Pulmonary artery endothelial cell (primary cell): ENCODE data around the gene GCC2. TPM values are rescaled to one million over a fixed set of nuclear protein-coding genes. Genes with fewer than 3 reads are reported as not detected.
"Not testable (repeated sequence)": the region's sequence is repeated elsewhere in the genome, so short reads cannot be mapped to it uniquely, and the experiment has no call there.

Experiments
- DNase-seq: peaks from one replicate; pipeline ENCODE4 v3.0.0-alpha.2; 2011; ENCODE audit warnings: low read depth, low spot score
- total RNA-seq: library from RNA; depleted of rRNA; stranded (reverse); fragments of >200 nt; gene quantifications from 2 replicates; pipeline ENCODE4 v1.2.3, GENCODE V29; 2014

Gene GCC2
- total RNA-seq, 1 donor from 2014 or later, result 16.4 TPM

GRCh38 chr2:108512431-108512830 lies 63.4 kb downstream of the GCC2 start:
- DNase-seq, result not testable (repeated sequence)

DNA sequence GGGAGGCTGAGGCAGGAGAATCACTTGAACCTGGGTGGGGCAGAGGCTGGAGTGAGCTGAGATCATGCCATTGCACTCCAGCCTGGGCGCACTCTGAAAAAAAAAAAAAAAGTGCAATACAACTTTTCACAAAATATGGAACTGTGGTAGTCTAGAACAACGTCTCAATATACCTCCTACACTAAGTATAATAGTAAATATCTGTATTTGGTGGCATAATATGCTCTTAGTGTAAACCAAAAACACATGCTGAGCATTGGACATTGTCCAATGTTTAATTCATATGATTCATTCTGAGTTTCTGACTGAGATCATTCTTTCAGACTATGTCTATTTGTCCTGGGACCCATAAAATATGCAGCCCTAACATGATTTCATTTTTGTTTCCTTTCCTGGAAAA lies 65.5 kb downstream of the GCC2 start:
- not testable (repeated sequence) for DNase-seq

DNA sequence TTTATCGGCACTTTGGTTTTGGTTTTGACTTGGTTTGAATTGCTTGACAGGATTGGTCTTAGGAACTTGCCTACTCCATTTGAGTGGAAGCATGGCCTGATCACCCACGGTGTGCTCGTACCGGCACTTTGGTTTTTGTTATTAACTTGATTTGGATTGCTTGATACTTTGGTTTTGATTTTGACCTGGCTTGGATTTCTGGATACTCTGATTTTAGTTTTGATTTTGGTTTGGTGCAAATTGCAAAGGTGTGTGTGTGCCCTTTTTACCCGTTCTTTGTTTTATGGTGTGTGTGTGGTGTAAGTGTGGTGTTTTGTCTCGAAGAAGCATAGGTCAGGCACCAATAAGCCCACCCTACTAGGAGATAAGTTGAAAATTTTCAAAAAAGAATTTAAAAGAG lies 75.7 kb downstream of the GCC2 start:
- not testable (repeated sequence) for DNase-seq

- DNase-seq, result not testable (repeated sequence)
These were observed 76.3 kb downstream of the GCC2 start for GRCh38 chr2:108525258-108525657.

GRCh38 chr2:108531674-108532055 lies 82.7 kb downstream of the GCC2 start:
- no peak for DNase-seq

DNA sequence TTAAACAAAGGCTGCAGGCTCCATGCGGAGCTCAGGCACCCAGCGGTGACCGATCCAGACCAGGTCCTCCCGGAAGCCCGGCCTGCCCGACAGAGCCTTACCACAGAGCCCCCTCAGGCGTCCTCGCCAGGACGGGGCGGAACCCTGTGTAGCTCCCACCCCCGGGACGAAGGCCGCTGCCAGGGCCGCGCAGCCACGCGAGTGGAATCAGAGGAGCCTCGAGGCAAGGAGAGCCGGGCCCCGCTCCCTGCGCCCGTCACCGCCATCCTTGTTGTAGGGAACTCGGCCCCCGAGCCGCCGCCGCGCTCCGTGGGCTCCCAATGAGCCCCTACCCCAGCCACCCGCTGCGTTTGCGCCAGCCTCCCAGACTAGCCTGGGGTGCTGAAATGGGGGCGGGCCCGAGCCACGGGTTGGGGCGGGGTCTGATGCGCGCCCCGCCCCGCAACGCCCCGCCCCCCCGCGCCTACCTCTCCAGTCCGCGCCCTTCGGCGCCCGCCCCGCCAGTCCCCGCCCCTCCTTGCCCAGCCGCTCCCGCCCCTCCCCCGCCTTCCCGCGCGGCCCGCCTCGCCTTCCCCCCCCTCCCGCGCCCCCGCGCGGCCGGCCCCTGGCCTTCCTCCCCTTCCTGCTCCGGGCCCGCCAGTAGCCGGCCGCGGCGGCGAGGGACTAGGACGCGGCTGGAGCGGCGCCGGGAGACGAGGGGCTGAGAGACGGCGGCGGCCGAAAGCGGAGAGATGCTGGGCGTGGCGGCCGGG lies 85.0 kb downstream of the GCC2 start, which contains the start of gene LIMS1:
Gene LIMS1, plus strand, starts transcription at position 639 of the 752 bp plus-strand sequence. Its CDS starts 93 bp downstream, at position 732.
- DNase-seq, result peak; percentile 63

GRCh38 chr2:108534584-108535356 lies 85.8 kb downstream of the GCC2 start:
- no peak for DNase-seq

DNA sequence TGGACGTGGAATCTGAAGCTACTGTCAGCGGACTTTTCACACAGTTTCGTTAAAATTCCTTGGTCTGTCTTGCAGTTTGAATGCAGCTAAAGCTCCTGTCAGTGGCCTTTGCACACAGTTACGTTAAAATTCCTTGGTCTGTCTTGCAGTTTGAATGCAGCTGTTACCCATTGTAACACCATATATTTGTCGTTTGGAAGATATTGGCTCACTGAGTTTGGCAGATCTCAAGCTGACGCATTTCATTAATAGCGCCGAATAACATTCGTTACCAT lies 86.3 kb downstream of the GCC2 start:
- no peak for DNase-seq

GRCh38 chr2:108536133-108536780 lies 87.3 kb downstream of the GCC2 start:
- no peak for DNase-seq

DNA sequence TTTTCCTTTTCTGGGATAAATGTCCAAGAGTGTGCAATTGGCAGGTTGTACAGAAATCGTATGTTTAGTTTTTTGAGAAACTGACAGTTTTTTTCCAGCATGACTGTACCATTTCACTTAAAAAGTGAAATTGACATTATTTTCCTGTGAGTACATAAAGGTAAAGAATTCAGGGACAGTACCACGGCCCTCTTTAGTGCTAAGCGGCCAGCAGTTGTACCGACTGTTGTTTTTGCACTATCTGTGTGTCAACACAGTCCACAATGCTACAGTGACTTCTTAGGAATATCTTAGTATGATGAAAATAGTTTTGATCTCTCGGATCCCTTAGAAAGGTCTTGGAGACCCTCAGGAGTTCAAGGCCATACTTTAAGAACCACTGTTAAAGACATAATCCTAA lies 87.9 kb downstream of the GCC2 start:
- DNase-seq, result no peak

DNA sequence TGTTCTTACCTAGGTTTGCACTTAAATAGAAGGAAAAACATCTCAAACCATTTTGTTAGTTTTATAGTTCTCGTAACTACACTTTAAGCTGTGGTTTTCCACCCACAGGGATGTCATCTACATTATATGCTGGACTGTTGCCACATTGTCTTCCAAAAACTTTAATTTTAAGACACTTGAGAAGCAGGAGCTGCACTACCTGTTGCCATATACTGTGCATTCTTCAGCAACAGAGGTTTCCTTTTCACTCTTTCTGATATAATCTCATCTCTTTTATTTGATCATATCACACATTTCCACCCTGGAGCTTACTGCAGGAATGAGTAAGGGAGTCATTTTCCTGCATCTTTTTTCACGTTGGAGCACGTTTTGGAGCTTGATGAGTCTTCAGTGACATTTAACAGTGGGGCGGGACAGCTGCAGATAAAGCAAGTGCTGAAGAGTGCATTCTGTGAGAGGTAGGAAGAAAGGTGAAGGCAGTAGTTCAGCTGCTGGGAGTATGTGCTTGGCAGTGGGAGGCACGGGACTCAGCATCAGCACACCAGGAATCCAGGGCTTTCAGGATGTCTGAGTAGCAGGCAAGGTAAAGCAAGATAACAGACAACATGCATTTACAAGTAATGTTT lies 89.1 kb downstream of the GCC2 start:
- DNase-seq, result no peak

DNA sequence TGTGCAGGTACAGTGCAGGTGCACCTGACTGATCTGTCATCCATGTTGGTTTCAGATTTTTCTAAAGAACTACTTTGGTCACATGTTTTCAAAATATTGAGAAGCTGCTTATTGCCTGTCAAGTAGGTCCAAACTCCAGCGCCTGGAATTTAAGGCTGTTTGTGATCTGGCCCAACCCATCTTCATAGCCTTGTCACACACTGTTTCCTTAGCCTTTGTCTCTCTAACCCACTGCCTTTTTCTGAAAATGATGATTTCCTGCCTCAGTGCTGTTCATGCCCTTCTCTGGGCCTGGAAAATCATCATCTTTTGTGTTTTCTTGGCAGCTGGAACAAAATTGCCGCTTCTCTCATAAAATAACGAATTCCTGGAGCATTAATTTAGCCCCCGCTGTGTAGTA lies 92.4 kb downstream of the GCC2 start:
- DNase-seq, result no peak

DNA sequence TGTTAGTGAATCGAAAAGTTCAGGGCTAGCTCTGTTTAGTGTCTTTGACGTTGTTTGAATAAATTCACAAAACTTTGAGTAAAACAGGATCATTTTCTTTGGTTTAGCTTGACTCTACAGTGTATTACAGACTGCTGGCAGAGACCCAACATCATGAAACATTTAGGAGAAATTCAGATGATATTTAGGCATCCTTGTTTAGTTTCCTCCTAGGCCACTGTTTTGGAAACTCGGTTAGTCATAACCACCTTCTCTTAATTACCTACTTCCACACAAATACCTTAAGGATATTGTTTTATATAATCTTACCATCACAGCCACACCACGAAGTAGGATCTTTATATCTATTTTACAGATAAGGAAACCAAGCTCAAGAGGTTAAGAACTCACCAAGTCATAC lies 93.1 kb downstream of the GCC2 start:
- DNase-seq, result peak; percentile 37

DNA sequence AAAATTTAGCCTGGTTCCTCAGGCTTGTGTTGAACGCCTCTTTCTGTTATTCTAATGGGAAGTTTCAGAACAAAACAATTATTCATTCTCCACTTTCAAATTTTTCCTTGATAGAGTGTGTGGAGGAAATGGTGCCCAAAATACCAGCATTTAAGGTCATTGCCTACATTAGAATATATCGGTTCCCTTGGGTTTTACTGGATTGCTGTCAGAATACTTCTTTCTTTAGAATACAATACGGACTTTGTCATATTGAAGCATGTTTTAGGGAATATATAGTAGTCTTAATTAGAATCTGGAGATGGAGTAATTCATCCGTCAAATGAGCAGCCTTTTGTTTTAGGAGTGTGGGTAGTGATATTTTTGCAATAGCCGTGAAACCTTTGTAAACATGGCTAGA lies 98.6 kb downstream of the GCC2 start:
- DNase-seq, result no peak

DNA sequence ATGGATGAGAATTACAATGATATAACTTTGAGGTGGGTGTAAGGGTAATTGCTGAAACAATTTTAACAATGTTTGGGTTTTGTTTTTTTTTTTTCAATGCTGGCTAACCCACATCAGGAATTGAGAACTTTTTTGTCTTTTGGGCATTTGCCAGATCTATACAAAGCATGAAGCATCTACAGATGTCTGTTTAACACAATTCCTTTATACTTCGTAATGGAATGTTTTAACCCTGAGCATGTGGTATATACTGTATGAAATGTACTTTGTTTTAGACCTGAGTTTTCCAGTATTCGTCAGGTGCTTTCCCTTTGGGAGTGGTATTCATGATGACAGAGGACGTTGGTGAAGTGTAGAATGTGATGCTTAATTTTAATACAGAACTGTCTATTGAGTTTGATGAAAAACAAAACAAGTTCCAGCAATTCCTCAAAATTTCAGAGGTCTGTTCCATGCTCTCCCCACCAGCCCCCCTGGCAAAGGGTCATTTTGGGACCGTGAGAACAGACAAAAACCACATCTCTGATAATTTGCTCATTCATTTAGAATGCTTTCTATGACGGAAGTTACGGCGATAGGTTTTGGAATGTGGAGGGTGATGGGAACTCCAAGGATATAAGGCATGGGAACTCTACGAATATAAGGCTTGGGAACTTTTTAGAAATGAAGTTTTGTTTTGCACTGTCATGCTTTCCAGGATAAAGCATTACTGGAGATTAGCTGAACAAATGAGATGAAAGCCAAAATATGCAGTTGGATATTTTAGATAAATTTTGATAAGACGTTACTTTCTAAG lies 99.4 kb downstream of the GCC2 start:
- DNase-seq, result no peak

DNA sequence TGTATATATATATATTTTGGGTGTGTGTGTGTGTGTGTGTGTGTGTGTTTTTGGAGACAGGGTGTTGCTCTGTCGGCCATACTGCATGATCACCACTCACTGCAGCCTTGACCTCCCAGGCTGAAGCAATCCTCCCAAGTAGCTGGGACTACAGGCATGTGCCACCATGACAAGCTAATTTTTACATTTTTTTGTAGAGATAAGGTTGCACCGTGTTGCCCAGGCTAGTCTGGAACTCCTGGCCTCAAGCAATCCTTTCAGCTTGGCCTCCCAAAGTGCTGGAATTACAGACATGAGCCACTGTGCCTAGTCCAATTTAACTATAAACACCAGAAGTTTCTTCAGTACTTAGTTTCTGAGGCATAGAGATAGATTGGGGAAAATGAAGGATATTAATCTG lies 103.6 kb downstream of the GCC2 start:
- DNase-seq, result no peak

DNA sequence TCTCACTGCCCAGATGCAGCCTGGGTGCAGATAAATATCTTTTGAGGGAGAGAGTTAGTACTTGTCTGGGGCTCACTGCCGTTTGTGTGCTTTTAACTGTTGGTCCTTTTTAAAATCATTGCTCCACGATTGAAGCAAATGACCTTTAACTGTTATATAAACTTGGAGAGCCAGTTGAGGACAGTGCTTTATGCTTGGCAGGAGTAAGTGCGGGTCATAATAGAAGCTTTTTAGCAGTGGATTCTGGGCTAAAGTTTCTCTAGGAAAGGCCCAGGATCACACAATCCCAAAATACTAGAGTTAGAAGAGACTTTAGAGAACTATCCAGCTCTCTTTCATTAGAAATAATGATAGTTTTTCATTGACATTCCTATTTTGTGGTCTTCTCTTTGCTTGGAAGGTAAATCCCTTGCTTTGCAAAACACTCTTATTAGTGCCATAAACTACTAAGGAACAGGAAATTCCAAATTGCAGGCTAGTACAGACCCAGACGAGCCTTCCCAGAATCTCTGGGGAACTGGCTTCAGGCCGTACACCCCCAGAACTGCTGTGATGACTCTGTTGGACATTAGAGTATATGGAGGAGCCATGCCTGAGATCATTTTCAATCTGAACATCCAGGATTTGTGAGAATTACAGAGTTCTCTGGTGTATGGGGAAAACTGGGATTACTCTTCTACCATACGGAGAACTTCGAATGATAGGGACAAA lies 104.4 kb downstream of the GCC2 start:
- DNase-seq, result no peak

- no peak for DNase-seq
These were observed 105.5 kb downstream of the GCC2 start for GRCh38 chr2:108554528-108554927.

DNA sequence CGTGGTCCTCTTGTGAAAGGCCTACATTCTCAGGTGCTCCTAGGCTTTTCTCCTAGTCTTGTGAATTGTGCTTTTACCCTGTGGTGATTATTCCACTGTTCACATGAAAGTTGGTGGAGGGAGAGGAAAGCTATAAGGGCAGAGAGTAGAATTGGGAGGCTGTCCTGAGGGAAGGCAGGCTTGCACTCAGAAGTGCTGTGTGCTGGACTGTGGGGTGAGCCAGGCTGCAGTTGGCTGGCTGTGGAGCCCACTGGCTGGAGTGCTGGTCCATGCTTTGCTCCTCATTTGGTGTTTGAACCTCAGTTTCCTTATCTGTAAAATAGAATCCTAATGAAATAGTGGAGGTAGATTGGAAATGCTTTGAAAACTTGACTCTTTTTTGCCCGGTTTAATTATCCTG lies 106.6 kb downstream of the GCC2 start:
- DNase-seq, result no peak

DNA sequence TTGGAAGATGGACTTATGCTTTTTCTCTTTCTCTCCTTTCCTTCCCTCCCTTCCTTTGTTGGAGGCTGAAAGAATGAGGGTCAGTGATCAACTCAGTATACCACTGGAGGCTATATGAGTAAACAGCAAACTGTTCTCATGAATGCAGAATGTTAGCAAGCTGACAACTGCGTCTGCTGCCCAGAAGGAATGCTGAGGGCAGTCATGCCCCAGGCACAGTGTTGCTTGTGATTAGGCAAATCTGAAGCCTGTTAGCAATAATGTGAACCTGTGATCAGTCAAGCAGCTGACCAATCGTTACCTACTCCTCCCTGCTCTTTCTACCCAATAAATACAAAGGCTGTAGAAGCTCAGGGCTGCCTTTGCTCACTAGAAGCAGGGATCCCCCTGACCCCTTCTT lies 107.6 kb downstream of the GCC2 start:
- not testable (repeated sequence) for DNase-seq
